ENCODE data around the gene BLTP3B.

BLTP3B gene

DNA sequence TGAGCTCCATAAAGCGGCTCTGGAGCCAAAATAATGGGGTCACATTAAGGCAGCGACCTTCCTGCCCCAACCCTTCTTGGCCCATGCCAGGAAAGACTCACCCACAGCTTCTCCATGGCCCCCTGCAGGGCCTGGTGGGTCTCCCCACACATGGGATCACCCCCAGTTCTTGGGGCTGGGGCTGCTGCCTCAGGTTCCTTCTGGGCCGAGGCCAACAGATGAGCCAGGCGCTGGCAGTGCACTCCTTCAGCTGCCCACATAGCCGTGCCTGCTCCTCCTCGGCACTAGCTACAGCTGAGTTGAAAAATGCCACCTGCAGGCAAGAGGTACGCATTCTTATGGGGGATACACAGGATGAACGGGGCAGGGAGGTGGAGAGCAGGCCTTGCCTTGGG is 14.8 kb upstream of the BLTP3B start:
- POLR2A ChIA-PET = interaction anchor here (0.6 kb wide), 1 partner anchor 21 kb away, joined by 3 read pairs; no protein-coding TSS in a partner anchor
- TF ChIP-seq SUZ12 (IDR thresholded peaks at IDR 0.05) (no peak), ELF4 (IDR thresholded peaks at IDR 0.05) (no peak), SP1 (IDR thresholded peaks at IDR 0.05) (no peak), ARNT (IDR thresholded peaks at IDR 0.05) (no peak), BHLHE40 (IDR thresholded peaks at IDR 0.05; ENCODE audit: borderline replicate concordance) (no peak), CTBP1 (IDR thresholded peaks at IDR 0.05; ENCODE audit: borderline replicate concordance) (no peak), TARDBP (IDR thresholded peaks at IDR 0.05) (no peak), NFRKB (IDR thresholded peaks at IDR 0.05) (no peak), FOXA1 (IDR thresholded peaks at IDR 0.05) (no peak), HDGF (IDR thresholded peaks at IDR 0.05; ENCODE audit: borderline replicate concordance) (no peak), LEF1 (IDR thresholded peaks at IDR 0.05; ENCODE audit: borderline replicate concordance) (no peak), FOXM1 (IDR thresholded peaks at IDR 0.05; ENCODE audit: borderline replicate concordance) (no peak), L3MBTL2 (conservative IDR thresholded peaks at IDR 0.05) (no peak), FOXK2 (IDR thresholded peaks at IDR 0.05) (no peak), ZNF384 (IDR thresholded peaks at IDR 0.05) (no peak)
- TF ChIP-seq, protein P1, sequence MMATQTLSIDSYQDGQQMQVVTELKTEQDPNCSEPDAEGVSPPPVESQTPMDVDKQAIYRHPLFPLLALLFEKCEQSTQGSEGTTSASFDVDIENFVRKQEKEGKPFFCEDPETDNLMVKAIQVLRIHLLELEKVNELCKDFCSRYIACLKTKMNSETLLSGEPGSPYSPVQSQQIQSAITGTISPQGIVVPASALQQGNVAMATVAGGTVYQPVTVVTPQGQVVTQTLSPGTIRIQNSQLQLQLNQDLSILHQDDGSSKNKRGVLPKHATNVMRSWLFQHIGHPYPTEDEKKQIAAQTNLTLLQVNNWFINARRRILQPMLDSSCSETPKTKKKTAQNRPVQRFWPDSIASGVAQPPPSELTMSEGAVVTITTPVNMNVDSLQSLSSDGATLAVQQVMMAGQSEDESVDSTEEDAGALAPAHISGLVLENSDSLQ (IDR thresholded peaks at IDR 0.05) = no peak
- CTCF ChIA-PET = interaction anchor here (0.6 to 0.7 kb wide), 2 partner anchors 11 to 17 kb away, joined by 3 read pairs; no protein-coding TSS in a partner anchor
- DNase-seq (ENCODE audit: extremely low spot score) = no peak

DNA sequence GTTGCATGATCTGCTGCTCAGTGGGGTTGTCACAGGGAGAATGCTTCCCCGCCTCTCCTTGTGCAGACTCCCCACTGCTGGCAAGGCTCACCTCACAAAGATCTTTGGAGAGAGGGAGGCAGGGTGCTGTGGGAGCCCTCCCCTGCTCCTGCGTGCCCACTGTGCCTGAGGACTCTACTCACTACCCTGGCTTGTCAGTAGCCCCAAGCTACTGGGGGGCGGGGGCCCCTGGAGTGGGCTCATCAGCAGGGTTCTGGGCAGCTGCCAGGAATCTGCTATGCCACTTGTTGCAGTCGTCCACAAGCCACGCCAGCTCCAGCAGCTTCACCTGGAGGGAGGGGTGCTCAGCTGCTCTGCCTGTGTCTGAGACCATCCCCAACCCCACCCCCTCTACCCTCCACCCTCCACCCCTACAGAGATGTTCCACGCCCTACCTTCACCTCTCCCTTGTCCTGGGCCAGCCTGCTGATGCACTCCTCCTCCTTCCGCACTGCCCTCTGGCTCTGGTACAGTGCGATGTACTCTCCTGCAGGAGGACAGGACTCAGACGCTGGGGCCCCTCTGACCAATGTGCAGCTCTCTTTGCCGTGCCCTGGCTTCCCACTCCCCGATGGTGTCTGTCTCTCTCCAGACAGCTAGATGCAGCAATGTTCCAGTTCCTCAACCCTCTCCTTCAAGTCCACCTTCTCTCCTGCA is 14.2 kb upstream of the BLTP3B start:
- CTCF ChIA-PET = interaction anchor here (0.6 to 0.7 kb wide), 2 partner anchors 10 to 17 kb away, joined by 3 read pairs; no protein-coding TSS in a partner anchor
- TF ChIP-seq ARNT (IDR thresholded peaks at IDR 0.05) (no peak), LEF1 (IDR thresholded peaks at IDR 0.05; ENCODE audit: borderline replicate concordance) (no peak), HDGF (IDR thresholded peaks at IDR 0.05; ENCODE audit: borderline replicate concordance) (no peak), NFRKB (IDR thresholded peaks at IDR 0.05) (no peak), L3MBTL2 (conservative IDR thresholded peaks at IDR 0.05) (no peak), CTBP1 (IDR thresholded peaks at IDR 0.05; ENCODE audit: borderline replicate concordance) (no peak), ZNF384 (IDR thresholded peaks at IDR 0.05) (no peak), ELF4 (IDR thresholded peaks at IDR 0.05) (no peak), FOXK2 (IDR thresholded peaks at IDR 0.05) (no peak), FOXA1 (IDR thresholded peaks at IDR 0.05) (no peak), BHLHE40 (IDR thresholded peaks at IDR 0.05; ENCODE audit: borderline replicate concordance) (no peak), TARDBP (IDR thresholded peaks at IDR 0.05) (no peak), SP1 (IDR thresholded peaks at IDR 0.05) (no peak), SUZ12 (IDR thresholded peaks at IDR 0.05) (no peak), FOXM1 (IDR thresholded peaks at IDR 0.05; ENCODE audit: borderline replicate concordance) (no peak)
- TF ChIP-seq, protein P1 (IDR thresholded peaks at IDR 0.05) = no peak
- DNase-seq (ENCODE audit: extremely low spot score) = no peak
- POLR2A ChIA-PET = no interaction called here

- POLR2A ChIA-PET = interaction anchor here (1.2 kb wide), 1 partner anchor 11 kb away, joined by 4 read pairs; no protein-coding TSS in a partner anchor
- CTCF ChIA-PET = interaction anchor here (0.6 to 1.8 kb wide), 14 partner anchors 9 to 1972 kb away, joined by 3 to 17 read pairs (median 3); partner anchors contain the start of gene ACTR6
Measured at GRCh38 chr12:100154474-100155247, 12.0 kb upstream of the BLTP3B start.

GRCh38 chr12:100153131-100153530 is 10.5 kb upstream of the BLTP3B start:
- TF ChIP-seq L3MBTL2 (conservative IDR thresholded peaks at IDR 0.05) = no peak
- TF ChIP-seq LEF1 (IDR thresholded peaks at IDR 0.05; ENCODE audit: borderline replicate concordance) = no peak
- no peak for TF ChIP-seq ZNF384 (IDR thresholded peaks at IDR 0.05)
- no peak for TF ChIP-seq ELF4 (IDR thresholded peaks at IDR 0.05)
- TF ChIP-seq ARNT (IDR thresholded peaks at IDR 0.05) = no peak
- TF ChIP-seq BHLHE40 (IDR thresholded peaks at IDR 0.05; ENCODE audit: borderline replicate concordance) = no peak
- no peak for TF ChIP-seq NFRKB (IDR thresholded peaks at IDR 0.05)
- TF ChIP-seq FOXK2 (IDR thresholded peaks at IDR 0.05) = no peak
- no peak for TF ChIP-seq SUZ12 (IDR thresholded peaks at IDR 0.05)
- TF ChIP-seq FOXM1 (IDR thresholded peaks at IDR 0.05; ENCODE audit: borderline replicate concordance) = no peak
- TF ChIP-seq, protein P1 (IDR thresholded peaks at IDR 0.05) = no peak
- no peak for TF ChIP-seq FOXA1 (IDR thresholded peaks at IDR 0.05)
- TF ChIP-seq SP1 (IDR thresholded peaks at IDR 0.05) = no peak
- TF ChIP-seq HDGF (IDR thresholded peaks at IDR 0.05; ENCODE audit: borderline replicate concordance) = no peak
- no peak for TF ChIP-seq CTBP1 (IDR thresholded peaks at IDR 0.05; ENCODE audit: borderline replicate concordance)
- CTCF ChIA-PET = no interaction called here
- no peak for DNase-seq (ENCODE audit: extremely low spot score)
- POLR2A ChIA-PET = no interaction called here

More at GRCh38 chr12:100154474-100155247, 12.0 kb upstream of the BLTP3B start:
- peak; percentile 72 for DNase-seq (ENCODE audit: extremely low spot score)
- no peak for TF ChIP-seq SP1 (IDR thresholded peaks at IDR 0.05)
- TF ChIP-seq L3MBTL2 (conservative IDR thresholded peaks at IDR 0.05) = no peak
- no peak for TF ChIP-seq CTBP1 (IDR thresholded peaks at IDR 0.05; ENCODE audit: borderline replicate concordance)

DNA sequence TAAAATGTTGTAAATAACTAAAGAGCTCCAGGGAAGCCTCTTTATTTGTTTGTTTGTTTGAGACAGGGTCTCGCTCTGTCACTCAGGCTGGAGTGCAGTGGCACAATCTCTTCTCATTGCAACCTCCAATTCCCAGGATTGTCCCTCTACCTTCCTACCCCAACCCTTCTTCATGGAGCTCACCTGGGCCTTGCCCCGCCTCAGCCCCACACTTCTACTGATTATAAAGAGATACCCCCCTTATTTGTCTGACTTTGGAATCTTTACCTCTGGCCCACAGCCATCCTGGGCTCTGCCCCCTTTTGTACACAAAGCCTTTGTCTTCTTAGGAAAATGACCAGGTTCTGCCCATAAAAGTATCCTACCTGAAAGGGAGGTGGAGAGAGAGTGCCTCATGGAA is 9.1 kb upstream of the BLTP3B start:
- ChIA-PET POLR2A (no interaction called here), CTCF (interaction anchor here (0.5 kb wide), 1 partner anchor 11 kb away, joined by 3 read pairs; no protein-coding TSS in a partner anchor)
- no peak for DNase-seq (ENCODE audit: extremely low spot score)
- TF ChIP-seq BHLHE40 (IDR thresholded peaks at IDR 0.05; ENCODE audit: borderline replicate concordance) = no peak
- no peak for TF ChIP-seq CTBP1 (IDR thresholded peaks at IDR 0.05; ENCODE audit: borderline replicate concordance)
- no peak for TF ChIP-seq ARNT (IDR thresholded peaks at IDR 0.05)

Data from HEK293T (cell line).